ENCODE measurements around the gene PCDHGB4.
"Not testable (repeated sequence)": the region's sequence is repeated elsewhere in the genome, so short reads cannot be mapped to it uniquely, and the experiment has no call there.

DNA sequence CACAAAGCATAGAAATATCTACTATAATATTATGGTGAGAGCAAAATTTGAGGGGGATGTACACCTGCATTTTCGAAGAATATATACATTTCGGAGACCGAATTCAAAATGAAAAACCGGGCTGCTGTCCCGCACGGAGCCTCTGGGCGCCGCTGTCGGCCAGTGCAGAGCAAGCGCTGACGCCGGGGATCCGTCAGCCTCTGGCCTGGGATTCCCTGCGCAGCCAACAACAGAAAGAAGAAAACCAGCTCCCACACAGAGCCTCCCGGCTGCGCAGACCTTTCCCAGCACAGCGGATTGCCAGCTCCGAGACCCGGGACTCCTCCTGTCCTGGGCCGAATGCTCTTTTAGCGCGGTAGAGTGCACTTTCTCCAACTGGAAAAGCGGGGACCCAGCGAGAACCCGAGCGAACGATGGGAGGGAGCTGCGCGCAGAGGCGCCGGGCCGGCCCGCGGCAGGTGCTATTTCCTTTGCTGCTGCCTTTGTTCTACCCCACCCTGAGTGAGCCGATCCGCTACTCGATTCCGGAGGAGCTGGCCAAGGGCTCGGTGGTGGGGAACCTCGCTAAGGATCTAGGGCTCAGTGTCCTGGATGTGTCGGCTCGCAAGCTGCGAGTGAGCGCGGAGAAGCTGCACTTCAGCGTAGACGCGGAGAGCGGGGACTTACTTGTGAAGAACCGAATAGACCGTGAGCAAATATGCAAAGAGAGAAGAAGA, 20.4 kb downstream of the PCDHGB4 start, which contains the start of gene PCDHGB6:
- TF ChIP-seq, protein P1, sequence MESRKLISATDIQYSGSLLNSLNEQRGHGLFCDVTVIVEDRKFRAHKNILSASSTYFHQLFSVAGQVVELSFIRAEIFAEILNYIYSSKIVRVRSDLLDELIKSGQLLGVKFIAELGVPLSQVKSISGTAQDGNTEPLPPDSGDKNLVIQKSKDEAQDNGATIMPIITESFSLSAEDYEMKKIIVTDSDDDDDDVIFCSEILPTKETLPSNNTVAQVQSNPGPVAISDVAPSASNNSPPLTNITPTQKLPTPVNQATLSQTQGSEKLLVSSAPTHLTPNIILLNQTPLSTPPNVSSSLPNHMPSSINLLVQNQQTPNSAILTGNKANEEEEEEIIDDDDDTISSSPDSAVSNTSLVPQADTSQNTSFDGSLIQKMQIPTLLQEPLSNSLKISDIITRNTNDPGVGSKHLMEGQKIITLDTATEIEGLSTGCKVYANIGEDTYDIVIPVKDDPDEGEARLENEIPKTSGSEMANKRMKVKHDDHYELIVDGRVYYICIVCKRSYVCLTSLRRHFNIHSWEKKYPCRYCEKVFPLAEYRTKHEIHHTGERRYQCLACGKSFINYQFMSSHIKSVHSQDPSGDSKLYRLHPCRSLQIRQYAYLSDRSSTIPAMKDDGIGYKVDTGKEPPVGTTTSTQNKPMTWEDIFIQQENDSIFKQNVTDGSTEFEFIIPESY (CRISPR knock-in tag; IDR thresholded peaks at IDR 0.05), result not testable (repeated sequence)
- TF ChIP-seq, protein P2, sequence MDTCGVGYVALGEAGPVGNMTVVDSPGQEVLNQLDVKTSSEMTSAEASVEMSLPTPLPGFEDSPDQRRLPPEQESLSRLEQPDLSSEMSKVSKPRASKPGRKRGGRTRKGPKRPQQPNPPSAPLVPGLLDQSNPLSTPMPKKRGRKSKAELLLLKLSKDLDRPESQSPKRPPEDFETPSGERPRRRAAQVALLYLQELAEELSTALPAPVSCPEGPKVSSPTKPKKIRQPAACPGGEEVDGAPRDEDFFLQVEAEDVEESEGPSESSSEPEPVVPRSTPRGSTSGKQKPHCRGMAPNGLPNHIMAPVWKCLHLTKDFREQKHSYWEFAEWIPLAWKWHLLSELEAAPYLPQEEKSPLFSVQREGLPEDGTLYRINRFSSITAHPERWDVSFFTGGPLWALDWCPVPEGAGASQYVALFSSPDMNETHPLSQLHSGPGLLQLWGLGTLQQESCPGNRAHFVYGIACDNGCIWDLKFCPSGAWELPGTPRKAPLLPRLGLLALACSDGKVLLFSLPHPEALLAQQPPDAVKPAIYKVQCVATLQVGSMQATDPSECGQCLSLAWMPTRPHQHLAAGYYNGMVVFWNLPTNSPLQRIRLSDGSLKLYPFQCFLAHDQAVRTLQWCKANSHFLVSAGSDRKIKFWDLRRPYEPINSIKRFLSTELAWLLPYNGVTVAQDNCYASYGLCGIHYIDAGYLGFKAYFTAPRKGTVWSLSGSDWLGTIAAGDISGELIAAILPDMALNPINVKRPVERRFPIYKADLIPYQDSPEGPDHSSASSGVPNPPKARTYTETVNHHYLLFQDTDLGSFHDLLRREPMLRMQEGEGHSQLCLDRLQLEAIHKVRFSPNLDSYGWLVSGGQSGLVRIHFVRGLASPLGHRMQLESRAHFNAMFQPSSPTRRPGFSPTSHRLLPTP (IDR thresholded peaks at IDR 0.05; ENCODE audit: borderline replicate concordance, extremely low read depth, insufficient read length), result not testable (repeated sequence)
- TF ChIP-seq, protein P3, sequence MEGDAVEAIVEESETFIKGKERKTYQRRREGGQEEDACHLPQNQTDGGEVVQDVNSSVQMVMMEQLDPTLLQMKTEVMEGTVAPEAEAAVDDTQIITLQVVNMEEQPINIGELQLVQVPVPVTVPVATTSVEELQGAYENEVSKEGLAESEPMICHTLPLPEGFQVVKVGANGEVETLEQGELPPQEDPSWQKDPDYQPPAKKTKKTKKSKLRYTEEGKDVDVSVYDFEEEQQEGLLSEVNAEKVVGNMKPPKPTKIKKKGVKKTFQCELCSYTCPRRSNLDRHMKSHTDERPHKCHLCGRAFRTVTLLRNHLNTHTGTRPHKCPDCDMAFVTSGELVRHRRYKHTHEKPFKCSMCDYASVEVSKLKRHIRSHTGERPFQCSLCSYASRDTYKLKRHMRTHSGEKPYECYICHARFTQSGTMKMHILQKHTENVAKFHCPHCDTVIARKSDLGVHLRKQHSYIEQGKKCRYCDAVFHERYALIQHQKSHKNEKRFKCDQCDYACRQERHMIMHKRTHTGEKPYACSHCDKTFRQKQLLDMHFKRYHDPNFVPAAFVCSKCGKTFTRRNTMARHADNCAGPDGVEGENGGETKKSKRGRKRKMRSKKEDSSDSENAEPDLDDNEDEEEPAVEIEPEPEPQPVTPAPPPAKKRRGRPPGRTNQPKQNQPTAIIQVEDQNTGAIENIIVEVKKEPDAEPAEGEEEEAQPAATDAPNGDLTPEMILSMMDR (IDR thresholded peaks at IDR 0.05 in 2 of 3, conservative IDR thresholded peaks at IDR 0.05 in 1 of 3; ENCODE audit: insufficient read depth in 2 of 3, low read depth in 1 of 3, low read length in 3 of 3), result peak; percentile 54 to 71 (median 58)
